Brain pericyte (primary cell): ENCODE data around the gene HECTD4.
"Not testable (repeated sequence)": the region's sequence is repeated elsewhere in the genome, so short reads cannot be mapped to it uniquely, and the experiment has no call there.

ENCODE experiments used
- DNase-seq: peaks from one replicate; pipeline ENCODE4 v3.0.0-alpha.2; 2012; ENCODE audit warnings: low read depth, low spot score

HECTD4 gene

GRCh38 chr12:112353393-112353792, 28.8 kb downstream of the HECTD4 start:
- DNase-seq, result no peak

- no peak for DNase-seq
These were observed 29.3 kb downstream of the HECTD4 start for GRCh38 chr12:112352921-112353320.

GRCh38 chr12:112350593-112351592, 31.3 kb downstream of the HECTD4 start:
- no peak for DNase-seq

GRCh38 chr12:112349431-112349830, 32.8 kb downstream of the HECTD4 start:
- peak; percentile 31 for DNase-seq

GRCh38 chr12:112348926-112349325, 33.3 kb downstream of the HECTD4 start:
- DNase-seq, result not testable (repeated sequence)

GRCh38 chr12:112347581-112347982, 34.6 kb downstream of the HECTD4 start:
- DNase-seq, result peak; percentile 87

- DNase-seq, result no peak
These were observed 36.0 kb downstream of the HECTD4 start for GRCh38 chr12:112346194-112346593.

GRCh38 chr12:112344220-112344619, 38.0 kb downstream of the HECTD4 start:
- no peak for DNase-seq

GRCh38 chr12:112342587-112342986, 39.6 kb downstream of the HECTD4 start:
- DNase-seq, result no peak

- DNase-seq, result no peak
These were observed 41.0 kb downstream of the HECTD4 start for GRCh38 chr12:112341046-112341825.

- no peak for DNase-seq
These were observed 42.0 kb downstream of the HECTD4 start for GRCh38 chr12:112340230-112340629.

GRCh38 chr12:112334999-112335398, 47.2 kb downstream of the HECTD4 start:
- not testable (repeated sequence) for DNase-seq

- DNase-seq, result no peak
These were observed 49.2 kb downstream of the HECTD4 start for GRCh38 chr12:112333019-112333418.

- DNase-seq, result no peak
These were observed 50.3 kb downstream of the HECTD4 start for GRCh38 chr12:112331886-112332285.

GRCh38 chr12:112330706-112331105, 51.5 kb downstream of the HECTD4 start:
- DNase-seq, result no peak

GRCh38 chr12:112328456-112329124, 53.6 kb downstream of the HECTD4 start:
- no peak for DNase-seq

- DNase-seq, result no peak
These were observed 54.9 kb downstream of the HECTD4 start for GRCh38 chr12:112327209-112327938.

- DNase-seq, result no peak
These were observed 56.5 kb downstream of the HECTD4 start for GRCh38 chr12:112325622-112326207.

- no peak for DNase-seq
These were observed 57.1 kb downstream of the HECTD4 start for GRCh38 chr12:112325157-112325556.

- no peak for DNase-seq
These were observed 59.2 kb downstream of the HECTD4 start for GRCh38 chr12:112322882-112323547.
